Measurements from ENCODE around the gene P2RX3.
"Not testable (repeated sequence)": the region's sequence is repeated elsewhere in the genome, so short reads cannot be mapped to it uniquely, and the experiment has no call there.

P2RX3 gene

DNA sequence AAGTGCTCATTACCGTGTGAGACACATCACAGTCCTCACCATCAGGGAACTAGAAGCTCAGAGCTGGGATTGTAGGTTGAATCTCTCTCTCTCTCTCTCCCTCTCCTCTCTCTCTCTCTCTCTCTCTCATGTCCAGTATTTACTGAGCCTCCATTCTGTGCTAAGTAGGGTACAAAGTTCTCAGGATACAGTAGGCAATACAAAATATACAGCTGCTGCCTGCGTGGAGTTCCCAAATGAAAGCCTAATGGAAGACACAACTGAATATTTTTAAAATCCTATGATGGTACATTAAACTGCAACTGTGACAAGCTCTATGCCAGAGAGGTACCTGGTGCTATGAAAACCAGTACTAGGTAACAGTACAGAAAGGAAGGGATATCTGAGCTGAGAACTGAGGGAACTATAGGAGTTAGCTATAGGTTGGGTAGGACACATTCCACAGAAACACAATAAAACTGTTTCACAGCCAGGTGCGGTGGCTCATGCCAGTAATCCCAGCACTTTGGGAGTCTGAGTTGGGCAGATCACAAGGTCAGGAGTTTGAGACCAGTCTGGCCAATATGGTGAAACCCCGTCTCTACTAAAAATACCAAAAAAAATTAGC lies 61.9 kb downstream of the P2RX3 start:
- DNase-seq (ENCODE audit: low spot score), result no peak

DNA sequence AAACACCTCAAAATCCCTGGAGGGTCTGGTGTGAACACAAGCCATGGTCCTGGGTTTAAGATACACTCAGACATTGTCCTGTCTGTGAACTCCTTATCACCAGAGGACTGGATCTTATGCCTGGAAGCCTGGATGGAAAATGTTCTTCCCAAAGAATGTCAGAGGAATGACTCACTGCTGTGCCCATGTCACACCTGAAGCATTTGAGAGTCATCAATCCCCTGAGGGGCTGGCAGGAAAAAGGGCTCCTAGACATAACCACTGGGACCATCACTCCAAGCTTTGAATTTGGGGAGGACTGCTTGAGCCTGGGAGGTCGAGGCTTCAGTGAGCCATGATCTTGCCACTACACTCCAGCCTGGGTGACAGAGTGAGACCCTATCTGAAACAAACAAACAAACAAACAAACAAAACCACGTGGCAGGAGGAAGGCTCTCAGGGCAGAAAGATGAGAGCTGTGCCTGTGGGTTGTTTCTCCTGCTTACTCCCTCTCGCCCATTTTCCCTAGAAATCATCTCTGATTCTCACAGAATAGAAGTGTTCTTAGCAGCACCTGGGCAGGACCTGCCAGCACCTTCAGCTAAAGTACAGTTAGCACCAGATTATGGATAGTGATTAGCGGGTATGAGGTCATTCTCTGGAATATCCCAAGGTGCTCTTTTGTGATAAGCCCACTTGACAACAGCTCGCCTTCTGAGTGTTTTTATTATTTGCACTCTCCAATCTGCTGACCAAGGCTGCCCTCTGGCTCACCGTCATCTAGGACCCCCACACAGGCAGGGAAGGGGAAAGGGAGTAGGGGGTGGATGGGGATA lies 64.2 kb downstream of the P2RX3 start:
- no peak for DNase-seq (ENCODE audit: low spot score)

DNA sequence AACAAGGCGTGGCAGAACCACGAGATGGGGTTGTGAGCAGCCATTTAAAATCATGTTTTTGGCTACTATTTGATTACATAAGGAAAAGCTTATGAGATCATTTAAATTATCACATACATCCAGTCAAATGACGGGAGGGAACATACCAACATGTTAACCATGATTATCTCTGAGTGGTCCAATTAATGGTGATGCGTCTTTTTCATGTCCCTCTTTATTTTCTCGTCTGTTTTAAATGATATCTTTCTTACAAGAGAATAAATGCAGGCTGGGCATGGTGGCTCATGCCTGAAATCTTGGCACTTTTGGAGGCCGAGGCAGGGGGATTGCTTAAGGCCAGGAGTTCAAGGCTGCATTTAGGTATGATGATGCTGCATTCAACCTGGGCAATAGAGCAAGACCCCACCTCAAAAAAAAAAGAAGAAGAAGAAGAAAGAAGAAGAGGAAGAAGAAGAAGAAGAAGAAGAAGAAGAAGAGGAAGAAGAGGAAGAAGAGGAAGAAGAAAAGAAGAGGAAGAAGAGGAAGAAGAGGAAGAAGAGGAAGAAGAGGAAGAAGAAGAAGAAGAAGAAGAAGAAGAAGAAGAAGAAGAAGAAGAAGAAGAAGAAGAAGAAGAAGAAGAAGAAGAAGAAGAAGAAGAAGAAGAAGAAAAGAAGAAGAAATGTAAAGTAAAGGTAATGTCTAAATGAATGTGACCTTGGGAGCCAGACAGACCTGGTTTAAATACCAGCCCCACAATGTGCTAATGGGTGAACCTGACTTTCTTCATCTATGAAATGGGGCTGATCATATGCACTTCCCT lies 65.0 kb downstream of the P2RX3 start:
- not testable (repeated sequence) for DNase-seq (ENCODE audit: low spot score)

DNA sequence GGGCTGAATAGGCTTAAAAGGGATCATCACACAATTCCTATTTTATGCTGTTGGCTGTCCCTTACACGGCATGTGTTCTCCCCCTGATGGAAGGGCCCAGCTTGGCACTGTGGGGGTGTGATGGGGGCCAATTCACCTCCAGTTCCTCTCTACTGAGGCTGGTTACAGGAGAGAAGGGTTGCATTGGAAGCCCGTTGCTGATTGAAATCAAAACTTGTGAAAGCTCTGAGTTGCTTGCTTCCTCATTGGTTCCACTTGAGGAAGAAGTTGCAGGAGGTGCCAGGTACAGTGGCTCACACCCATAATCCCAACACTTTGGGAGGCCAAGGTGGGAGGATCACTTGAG lies 65.6 kb downstream of the P2RX3 start:
- DNase-seq (ENCODE audit: low spot score), result no peak

DNA sequence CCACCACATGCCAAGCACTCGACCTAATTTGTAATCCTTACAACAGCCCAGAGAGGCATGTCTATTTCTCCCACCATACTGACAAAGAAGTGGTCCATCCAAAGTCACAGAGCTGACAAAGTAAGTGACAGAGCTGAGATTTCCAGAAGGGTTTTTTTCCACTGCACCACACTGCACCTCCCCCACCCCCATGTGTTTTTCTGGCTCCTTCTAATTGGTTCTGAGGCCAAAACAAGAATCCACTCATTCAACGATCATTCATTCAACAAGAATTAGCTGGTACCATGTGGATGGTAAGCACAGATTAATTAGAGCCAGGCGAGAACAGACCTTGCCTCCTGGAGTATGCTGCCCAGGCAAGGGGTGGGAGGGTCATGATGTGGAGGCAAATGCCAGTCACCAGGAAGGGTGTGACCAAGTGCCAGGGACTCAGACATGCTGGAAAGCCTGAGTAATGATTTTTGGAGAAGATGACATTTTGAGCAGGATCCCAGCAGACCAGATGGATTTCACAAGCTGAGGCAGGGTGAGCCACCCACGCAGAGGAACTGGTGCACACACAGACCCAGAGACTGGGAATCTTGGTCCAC lies 67.2 kb downstream of the P2RX3 start:
- DNase-seq (ENCODE audit: low spot score), result no peak

DNA sequence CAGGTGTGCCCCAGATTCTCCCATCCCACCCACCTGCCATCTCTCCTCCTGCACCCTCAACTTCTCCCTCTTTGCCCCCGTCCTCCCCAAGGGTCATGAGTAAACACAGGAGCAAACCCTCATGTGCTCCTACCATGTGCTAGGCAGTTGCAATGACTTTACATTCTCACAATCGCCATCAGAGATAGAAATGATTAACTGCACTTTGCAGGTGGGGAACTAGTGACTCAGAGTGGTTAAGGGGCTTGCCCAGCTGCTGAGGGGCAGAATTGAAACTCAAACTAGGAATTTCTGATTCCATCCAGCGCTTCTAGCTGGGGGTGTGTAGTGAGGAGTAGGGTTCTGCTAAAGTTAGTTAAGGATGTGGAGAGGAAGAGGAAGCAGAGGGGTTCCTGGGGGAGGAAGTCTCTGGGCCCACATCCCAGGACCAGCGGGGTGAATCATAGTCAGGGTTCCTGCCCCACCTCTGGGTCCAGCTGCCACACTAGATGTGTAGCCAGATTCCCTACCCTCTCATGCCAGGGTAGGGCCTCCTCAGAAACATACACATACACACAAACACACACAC lies 68.3 kb downstream of the P2RX3 start:
- DNase-seq (ENCODE audit: low spot score), result no peak

DNA sequence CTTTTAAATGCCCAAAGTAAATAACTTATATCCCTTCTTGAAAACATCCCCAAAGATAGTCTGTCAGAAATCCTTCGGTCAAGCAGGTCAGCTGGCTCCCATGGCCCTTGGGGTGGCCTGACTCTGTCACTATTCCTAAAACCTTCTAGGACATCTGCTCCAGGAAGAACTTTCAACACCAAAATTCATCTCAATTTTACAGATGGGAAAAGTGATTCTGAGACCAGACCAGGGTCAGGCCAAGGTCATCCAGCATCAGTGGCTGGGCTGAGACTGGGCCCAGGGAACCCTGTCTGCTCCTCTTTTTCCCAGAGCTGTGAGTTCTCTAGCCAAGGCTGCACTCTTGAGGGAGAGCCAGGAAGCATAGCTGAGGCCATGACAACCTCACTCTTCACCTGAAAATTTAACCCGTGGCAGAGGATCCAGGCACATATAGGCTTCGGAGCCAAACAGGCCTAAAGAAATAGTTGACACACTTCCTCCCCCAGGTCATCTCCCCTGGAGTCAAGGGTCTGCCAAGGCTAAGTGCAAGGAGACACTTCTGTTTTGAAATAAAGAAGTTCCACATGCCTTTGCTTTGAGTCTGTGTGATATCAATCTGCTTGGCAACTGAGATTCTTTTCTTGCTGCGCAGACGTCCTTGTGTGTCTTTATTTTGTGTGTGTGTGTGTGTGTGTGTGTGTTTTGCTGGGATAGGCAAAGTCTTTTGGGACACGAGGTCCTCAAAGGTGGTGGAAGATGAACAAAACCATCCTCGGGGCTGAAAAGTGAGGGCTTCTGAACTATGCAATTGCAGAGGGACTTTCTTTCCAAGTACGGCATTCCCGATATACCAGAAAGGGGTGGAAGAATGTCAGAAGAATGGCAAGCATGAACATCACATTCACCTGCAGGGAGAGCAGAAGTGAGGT lies 69.1 kb downstream of the P2RX3 start:
- no peak for DNase-seq (ENCODE audit: low spot score)

DNA sequence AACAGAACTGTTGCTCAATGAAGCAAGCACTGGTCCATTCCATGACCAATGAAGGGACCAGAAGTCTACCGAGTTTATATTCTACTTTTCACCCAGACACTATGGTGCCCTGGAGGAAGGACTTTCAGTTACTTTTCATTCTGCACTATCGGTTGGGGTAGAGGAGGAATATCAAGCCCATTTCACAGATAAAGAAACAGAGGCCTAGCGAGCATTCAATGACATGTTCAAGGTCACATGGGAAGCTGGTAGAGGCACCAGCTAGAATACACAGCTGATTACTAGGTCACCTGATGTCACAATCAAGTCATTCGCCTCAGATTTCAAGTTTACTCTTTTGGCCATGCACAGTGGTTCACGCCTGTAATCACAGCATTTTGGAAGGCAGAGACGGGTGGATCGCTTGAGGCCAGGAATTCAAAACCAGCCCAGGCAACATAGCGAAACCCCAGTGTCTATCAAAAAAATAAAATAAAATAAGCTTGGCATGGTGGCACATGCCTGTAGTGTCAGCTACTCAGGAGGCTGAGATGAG lies 69.9 kb downstream of the P2RX3 start:
- no peak for DNase-seq (ENCODE audit: low spot score)

DNA sequence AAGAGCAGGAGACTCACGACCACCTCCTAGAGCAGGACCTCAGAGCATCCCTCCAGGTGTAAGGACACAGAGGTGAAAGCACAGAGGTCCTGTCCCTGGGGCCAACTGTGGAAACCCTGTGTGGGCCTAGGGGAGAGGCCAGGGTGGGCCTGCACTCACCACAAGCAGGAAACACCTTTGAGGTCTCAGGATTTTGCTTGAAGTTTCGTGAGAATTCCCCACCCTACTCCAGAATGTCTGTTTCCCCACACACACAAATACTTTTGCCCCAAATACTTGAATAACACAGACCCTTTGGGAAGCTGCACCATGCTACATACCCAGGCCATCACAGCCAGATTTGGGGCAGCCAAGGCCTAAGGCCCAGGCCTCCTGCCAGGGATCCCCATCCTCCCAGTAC lies 70.6 kb downstream of the P2RX3 start:
- DNase-seq (ENCODE audit: low spot score), result no peak

DNA sequence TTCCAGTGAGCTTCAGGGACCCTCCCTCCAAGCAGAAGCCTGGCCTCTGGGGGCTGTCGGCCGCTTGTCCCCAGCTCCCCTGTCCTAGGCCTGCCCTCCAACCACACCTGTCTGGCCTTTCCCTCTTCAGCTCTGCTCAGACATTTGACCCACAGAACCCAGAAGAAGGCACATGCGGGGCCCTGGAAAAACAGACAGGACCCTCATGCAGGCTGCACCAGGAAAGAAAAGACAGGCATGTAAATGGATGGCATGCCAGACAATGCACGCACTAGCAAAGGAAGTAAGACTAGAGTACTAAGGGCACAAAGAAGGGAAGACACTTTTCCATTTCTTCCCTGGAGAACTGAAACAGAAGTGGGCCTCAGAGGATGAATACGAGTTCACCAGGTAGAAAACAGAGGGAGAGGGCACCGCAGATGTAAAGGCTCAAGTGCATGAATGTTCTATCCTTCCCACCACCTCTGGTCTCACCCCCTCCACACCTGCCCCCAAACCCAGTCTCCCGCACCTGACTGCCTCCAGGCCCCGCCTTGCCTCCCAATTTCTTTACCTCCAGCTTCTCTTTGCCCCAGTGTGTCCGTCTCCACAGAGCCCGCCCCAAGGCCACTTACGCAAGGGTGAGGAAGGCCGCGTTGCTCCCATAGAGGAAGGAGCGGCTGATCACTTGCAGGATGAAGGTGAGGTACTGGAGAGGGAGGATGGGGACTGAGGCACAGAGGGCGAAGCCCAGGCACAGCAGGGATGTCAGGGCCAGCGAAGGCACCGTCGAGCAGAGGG lies 71.4 kb downstream of the P2RX3 start:
- no peak for DNase-seq (ENCODE audit: low spot score)

DNA sequence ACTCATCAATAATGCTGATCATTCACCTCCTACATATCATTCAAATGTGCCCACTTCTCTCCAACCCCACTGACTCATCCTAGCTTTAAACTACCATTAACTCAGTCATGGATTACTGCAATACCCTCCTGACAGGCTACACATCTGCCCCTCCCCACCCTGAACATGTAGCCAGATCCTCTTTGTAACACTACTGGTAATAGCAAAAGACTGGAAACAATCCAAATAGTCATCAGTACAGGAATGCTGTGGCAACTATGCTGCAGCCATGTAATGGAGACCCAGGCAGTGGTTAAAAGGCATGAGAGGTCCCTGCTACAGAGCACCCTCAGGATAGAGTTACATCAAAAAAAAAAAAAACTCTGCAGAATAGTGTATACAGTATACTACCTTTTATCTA lies 72.1 kb downstream of the P2RX3 start:
- DNase-seq (ENCODE audit: low spot score), result no peak

DNA sequence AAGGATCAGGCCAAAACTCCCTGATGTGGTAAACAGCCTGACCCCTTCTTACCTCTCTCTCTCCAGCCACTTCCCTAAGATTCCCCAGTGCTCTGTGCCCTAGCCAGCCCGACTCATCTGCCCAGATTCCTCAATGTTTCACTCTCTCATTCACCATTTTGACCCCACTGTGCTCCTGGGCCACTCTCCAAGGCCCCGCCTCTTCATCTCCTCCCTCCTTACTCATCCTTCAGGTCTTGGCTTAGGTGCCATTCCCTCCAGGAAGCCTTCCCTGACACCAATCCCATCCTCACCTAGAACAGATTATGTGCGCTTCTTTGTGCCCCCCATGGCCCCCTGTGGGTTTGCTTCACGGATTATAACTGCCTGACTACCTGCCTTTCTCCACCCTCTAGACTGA lies 75.5 kb downstream of the P2RX3 start:
- DNase-seq (ENCODE audit: low spot score), result no peak

DNA sequence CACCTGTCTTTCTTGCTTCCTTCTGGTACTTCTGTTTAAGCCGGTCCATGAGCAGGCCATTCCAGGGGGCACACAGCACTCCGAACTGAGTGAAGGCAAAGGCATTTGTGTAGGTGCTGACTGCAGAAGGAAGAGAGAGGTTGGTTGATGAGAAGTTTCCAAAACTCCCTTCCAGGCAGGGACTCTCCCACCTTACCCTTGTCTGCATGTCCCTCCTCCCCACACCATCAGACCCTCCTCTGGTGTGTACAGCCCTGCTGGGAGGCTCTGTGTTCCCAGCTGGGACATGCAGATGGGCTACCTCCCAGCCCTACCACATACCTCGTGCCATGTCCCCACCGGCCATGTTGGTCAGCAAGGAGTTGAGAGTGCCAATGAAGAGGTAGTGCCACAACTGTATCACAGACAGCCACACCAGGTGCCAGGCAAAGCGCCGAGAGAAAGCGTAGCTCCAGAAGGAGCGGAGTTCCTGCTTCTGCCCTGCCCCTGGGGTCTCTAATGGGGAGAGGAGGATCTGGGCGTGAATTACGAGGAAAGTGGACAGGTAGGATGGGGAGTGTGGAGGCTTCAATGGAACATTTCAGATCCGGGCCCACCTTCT lies 76.6 kb downstream of the P2RX3 start:
- no peak for DNase-seq (ENCODE audit: low spot score)

DNA sequence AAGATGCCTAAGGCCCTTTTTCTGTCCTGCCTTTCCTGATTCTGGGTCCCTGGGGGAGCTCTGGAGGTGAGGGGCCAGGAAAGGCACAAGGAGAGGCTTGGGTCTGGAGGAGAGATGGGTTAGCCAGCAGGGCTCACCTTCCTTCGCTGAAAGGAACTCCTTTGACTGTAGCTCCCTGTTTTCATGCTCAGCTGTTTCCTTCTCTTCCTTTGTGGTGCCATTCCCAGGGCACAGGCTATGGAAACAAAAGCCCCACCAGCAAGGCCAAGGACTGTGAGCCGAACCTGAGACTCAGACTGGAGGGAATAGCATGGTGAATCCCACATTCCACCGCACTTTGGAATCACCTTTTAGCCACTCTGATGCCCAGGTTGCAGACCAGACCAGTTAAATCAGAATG lies 78.3 kb downstream of the P2RX3 start:
- DNase-seq (ENCODE audit: low spot score), result no peak

DNA sequence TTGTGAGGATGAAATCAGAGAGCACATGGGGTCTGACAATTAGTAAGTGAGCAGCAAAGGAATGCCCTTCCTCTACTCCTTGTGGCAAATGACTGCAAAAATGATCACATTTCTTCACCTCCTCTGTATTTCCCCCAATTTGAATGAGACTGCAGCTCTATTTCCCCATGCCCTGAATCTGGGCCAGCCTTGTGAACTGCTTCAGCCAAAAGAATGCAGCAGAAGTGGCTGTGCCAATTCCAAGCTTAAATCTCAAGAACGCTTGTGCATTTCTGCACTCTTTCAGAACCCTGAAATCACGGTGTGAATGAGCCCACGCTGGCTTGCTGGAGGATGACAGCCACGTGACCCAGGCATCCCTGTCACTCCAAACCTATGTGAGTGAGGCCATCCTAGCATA lies 78.9 kb downstream of the P2RX3 start:
- no peak for DNase-seq (ENCODE audit: low spot score)

DNA sequence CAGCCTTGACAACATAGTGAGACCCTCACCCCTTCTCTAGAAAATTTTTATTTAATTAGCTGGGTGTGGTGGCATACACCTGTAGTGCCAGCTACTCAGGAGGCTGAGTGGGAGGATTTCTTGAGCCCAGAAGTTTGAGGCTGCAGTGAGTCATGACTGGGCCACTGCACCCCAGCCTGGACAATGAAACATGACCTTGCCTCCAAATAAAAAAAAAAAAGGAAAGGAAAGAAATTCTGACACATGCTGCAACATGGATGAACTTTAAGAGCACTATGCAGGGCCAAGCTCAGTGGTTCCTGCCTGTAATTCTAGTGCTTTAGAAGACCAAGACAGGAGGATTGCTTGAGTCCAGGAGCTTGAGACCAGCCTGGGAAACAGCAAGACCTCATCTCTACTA lies 80.0 kb downstream of the P2RX3 start:
- no peak for DNase-seq (ENCODE audit: low spot score)

DNA sequence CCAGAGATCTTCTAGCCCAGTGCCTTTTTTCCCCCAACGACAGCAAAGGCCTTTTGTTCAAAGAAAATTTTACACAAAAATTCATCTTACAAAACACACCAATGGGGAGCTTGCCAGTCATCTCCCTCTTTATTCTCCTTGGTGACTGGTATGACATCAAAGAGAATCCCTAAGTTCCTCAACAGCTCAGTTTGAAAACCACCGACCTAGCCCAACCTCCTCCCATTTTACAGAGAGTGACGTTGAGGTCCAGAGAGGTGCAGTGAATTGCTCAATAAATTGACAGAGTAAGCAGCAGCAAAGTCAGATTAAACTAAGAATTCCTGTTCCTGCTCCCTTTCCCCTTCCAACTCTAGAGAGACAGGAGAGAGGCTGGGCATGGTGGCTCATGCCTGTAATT lies 81.0 kb downstream of the P2RX3 start:
- DNase-seq (ENCODE audit: low spot score), result no peak

DNA sequence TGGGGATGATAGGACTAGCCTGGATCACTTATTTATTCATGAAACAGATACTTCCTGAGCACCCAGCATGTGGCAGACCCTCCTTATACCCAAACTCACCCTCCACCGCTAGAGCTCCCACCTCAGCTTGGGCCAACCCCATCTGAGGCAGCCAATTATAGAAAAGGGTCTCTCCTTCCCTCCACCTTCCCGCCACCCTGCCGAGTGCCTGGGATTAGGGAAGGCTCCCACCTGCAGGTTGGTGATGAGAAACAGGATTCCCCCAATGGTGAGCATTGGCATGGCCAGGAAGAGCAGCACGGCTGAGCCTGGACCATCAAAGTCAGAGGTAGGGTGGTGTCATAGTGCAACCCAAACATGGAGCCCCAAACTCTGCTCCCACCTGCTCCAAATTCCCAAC lies 82.9 kb downstream of the P2RX3 start:
- no peak for DNase-seq (ENCODE audit: low spot score)

DNA sequence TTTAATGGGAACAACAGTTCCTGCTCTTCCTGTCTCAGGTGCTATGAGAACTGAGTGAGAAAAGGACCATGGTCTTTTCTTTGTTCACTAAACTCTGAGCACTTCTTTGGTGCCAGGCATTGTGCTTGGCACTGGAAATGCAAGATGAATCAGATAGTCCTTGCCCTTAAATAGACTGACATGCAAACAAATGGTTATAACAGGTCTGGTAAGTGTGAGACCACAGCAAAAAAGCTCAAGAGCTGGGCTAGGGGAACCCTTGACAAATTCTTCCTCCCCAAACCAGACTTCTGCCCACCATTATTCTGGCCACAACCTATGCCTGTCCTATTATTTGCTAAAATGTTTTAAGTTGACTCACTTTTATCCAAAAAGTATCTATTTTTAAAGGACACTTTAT lies 83.7 kb downstream of the P2RX3 start:
- DNase-seq (ENCODE audit: low spot score), result no peak

Data from D341Med (cell line).